OCI-LY1 (cell line): ENCODE data around the gene PDZD7.

Experiments
- H2AFZ ChIP-seq: fragments of 200-600 bp; sonication (generic), shearing (Covaris generic); 2 replicates; pipeline ENCODE4 v1.6.0; 2014; ENCODE audit warnings: antibody characterized with exemption, mild to moderate bottlenecking, low read length
- H3F3A ChIP-seq: fragments of 200-600 bp; sonication (generic), shearing (Covaris generic); 2 replicates; pipeline ENCODE4 v1.6.0; 2014; ENCODE audit warnings: mild to moderate bottlenecking, antibody characterized with exemption, low read length, moderate library complexity; ENCODE audit not compliant: insufficient read depth
- H3K27ac ChIP-seq: fragments of 200-600 bp; sonication (generic); 2 replicates; pipeline ENCODE4 v1.5.1; 2014; ENCODE audit warnings: low read length, mixed run types, mild to moderate bottlenecking, low read depth; ENCODE audit not compliant: poor library complexity, severe bottlenecking
- H3K27me3 ChIP-seq: fragments of 200-600 bp; sonication (generic); 2 replicates; pipeline ENCODE4 v1.6.0; 2014; ENCODE audit warnings: antibody characterized with exemption, mild to moderate bottlenecking, low read length, moderate library complexity; ENCODE audit not compliant: insufficient read depth
- H3K36me3 ChIP-seq: fragments of 200-600 bp; sonication (generic); 2 replicates; pipeline ENCODE4 v1.6.1; 2014; ENCODE audit warnings: mild to moderate bottlenecking, antibody characterized with exemption, low read length, moderate library complexity, mixed read lengths; ENCODE audit not compliant: insufficient read depth
- H3K4me1 ChIP-seq: fragments of 200-600 bp; sonication (generic); 2 replicates; pipeline ENCODE4 v1.5.1; 2014; ENCODE audit warnings: mild to moderate bottlenecking, low read length, moderate library complexity; ENCODE audit not compliant: insufficient read depth, severe bottlenecking
- H3K4me2 ChIP-seq: fragments of 200-600 bp; sonication (generic), shearing (Covaris generic); 2 replicates; pipeline ENCODE4 v1.6.1; 2014; ENCODE audit warnings: low read length
- H3K4me3 ChIP-seq: fragments of 200-600 bp; sonication (generic); 2 replicates; pipeline ENCODE4 v1.5.1; 2014; ENCODE audit warnings: low read length, low read depth, mild to moderate bottlenecking, mixed read lengths; ENCODE audit not compliant: poor library complexity, severe bottlenecking
- H3K79me2 ChIP-seq: fragments of 200-600 bp; shearing (Covaris generic); 2 replicates; pipeline ENCODE4 v1.6.1; 2016; ENCODE audit warnings: mixed run types, low read length, mixed read lengths; ENCODE audit not compliant: insufficient read depth
- H3K9ac ChIP-seq: fragments of 200-600 bp; sonication (generic), shearing (Covaris generic); 2 replicates; pipeline ENCODE4 v1.6.1; 2014; ENCODE audit warnings: mild to moderate bottlenecking, low read length, mixed read lengths
- H3K9me2 ChIP-seq: fragments of 200-600 bp; sonication (generic), shearing (Covaris generic); 2 replicates; pipeline ENCODE4 v1.6.1; 2014; ENCODE audit warnings: low read depth, mild to moderate bottlenecking, low read length, mixed read lengths
- H3K9me3 ChIP-seq: fragments of 200-600 bp; shearing (Covaris generic); 2 replicates; pipeline ENCODE4 v1.6.1; 2014; ENCODE audit warnings: low read length, mixed read lengths
- H4K20me1 ChIP-seq: fragments of 200-600 bp; sonication (generic), shearing (Covaris generic); 2 replicates; pipeline ENCODE4 v1.6.0; 2016; ENCODE audit warnings: mild to moderate bottlenecking, low read length; ENCODE audit not compliant: insufficient read depth
- CTCF ChIP-seq: fragments of 200-600 bp; sonication (generic), shearing (Covaris generic); IDR thresholded peaks from 2 replicates; pipeline ENCODE4 v1.5.1; 2017; ENCODE audit warnings: mild to moderate bottlenecking, antibody characterized with exemption, low read length, moderate library complexity, mixed read lengths
- EZH2 ChIP-seq: fragments of 200-600 bp; sonication (generic), shearing (Covaris generic); IDR thresholded peaks from 2 replicates; pipeline ENCODE4 v1.8.0; 2017; ENCODE audit warnings: borderline replicate concordance, mixed run types, mild to moderate bottlenecking, antibody characterized with exemption, low read length, moderate library complexity, mixed read lengths

PDZD7 gene

GRCh38 chr10:100970076-100970913, 60.6 kb downstream of the PDZD7 start:
- Histone ChIP-seq H3F3A (no peaks in the 10 kb centered on the region), H3K4me2 (peak overlapping the region; percentile 85), H3K9me2 (no peaks in the 10 kb centered on the region), H3K4me3 (peak overlapping the region; percentile 61), H3K9me3 (no peaks in the 10 kb centered on the region), H4K20me1 (no peaks in the 10 kb centered on the region), H2AFZ (no peak overlapping the region), H3K36me3 (no peaks in the 10 kb centered on the region), H3K9ac (no peak overlapping the region; the same call in 1 of the 2 replicates), H3K27ac (no peak overlapping the region), H3K27me3 (no peaks in the 10 kb centered on the region), H3K4me1 (peaks cover 7% of the 10 kb centered on the region), H3K79me2 (no peaks in the 10 kb centered on the region)
- TF ChIP-seq CTCF (no peak), EZH2 (no peak)

- peak within 1 kb of the TSS; percentile 61 for H3K4me3 ChIP-seq
- H3K4me2 ChIP-seq = peak within 1 kb of the TSS; percentile 85
- H3F3A ChIP-seq = no peaks in the 10 kb centered on the region
- no peak within 1 kb of the TSS for H3K27ac ChIP-seq
- TF ChIP-seq EZH2 = no peak
- TF ChIP-seq CTCF = peak; percentile 51; the same call in 1 of the 2 replicates
- H3K36me3 ChIP-seq = no peaks in the 10 kb centered on the region
- no peaks in the 10 kb centered on the region for H3K27me3 ChIP-seq
- no peak within 1 kb of the TSS for H2AFZ ChIP-seq
- H3K9me2 ChIP-seq = no peaks in the 10 kb centered on the region
- peak within 1 kb of the TSS; percentile 51; the same call in 1 of the 2 replicates for H3K9ac ChIP-seq
- no peaks in the 10 kb centered on the region for H4K20me1 ChIP-seq
- no peaks in the 10 kb centered on the region for H3K79me2 ChIP-seq
- H3K9me3 ChIP-seq = no peaks in the 10 kb centered on the region
- H3K4me1 ChIP-seq = peaks cover 7% of the 10 kb centered on the region
Measured at GRCh38 chr10:100969187-100970075, 61.5 kb downstream of the PDZD7 start, which contains the start of gene SEMA4G. SEMA4G (plus strand) TSS chr10:100969504; CDS start chr10:100972913, 3,409 bp downstream.

- H3K4me2 ChIP-seq = peak overlapping the region; percentile 48
- H3K9me2 ChIP-seq = no peaks in the 10 kb centered on the region
- H3K4me3 ChIP-seq = peak overlapping the region; percentile 61
- H3K27me3 ChIP-seq = no peaks in the 10 kb centered on the region
- H2AFZ ChIP-seq = no peak overlapping the region
- no peaks in the 10 kb centered on the region for H3F3A ChIP-seq
- H3K9ac ChIP-seq = no peak overlapping the region
- peaks cover 7% of the 10 kb centered on the region for H3K4me1 ChIP-seq
- no peak overlapping the region for H3K27ac ChIP-seq
- no peaks in the 10 kb centered on the region for H3K36me3 ChIP-seq
- no peaks in the 10 kb centered on the region for H4K20me1 ChIP-seq
- no peaks in the 10 kb centered on the region for H3K9me3 ChIP-seq
- H3K79me2 ChIP-seq = no peaks in the 10 kb centered on the region
- no peak for TF ChIP-seq CTCF
- TF ChIP-seq EZH2 = no peak
Measured at GRCh38 chr10:100968863-100969186, 62.1 kb downstream of the PDZD7 start.
